Progenitor cell of endocrine pancreas (in vitro differentiated cells): ENCODE results near the gene CLASRP. TPM values are rescaled to one million over a fixed set of nuclear protein-coding genes. Genes with fewer than 3 reads are reported as not detected.
"Not testable (repeated sequence)": the region's sequence is repeated elsewhere in the genome, so short reads cannot be mapped to it uniquely, and the experiment has no call there.

Source experiments
- DNase-seq: peaks from one replicate; pipeline ENCODE4 v3.0.0; 2021; ENCODE audit warnings: low spot score; ENCODE audit not compliant: unreplicated experiment
- H3K27ac Mint-ChIP-seq: 2 replicates; pipeline ENCODE4 v1.8.0; 2021; ENCODE audit warnings: mild to moderate bottlenecking, moderate library complexity, mixed read lengths
- H3K27me3 Mint-ChIP-seq: 2 replicates; pipeline ENCODE4 v1.8.0; 2021; ENCODE audit warnings: mixed read lengths
- H3K36me3 Mint-ChIP-seq: 2 replicates; pipeline ENCODE4 v1.8.0; 2022; ENCODE audit warnings: mixed read lengths; ENCODE audit not compliant: insufficient read depth
- H3K4me1 Mint-ChIP-seq: 2 replicates; pipeline ENCODE4 v1.8.0; 2021; ENCODE audit warnings: low read depth, mixed read lengths
- H3K4me3 Mint-ChIP-seq: 2 replicates; pipeline ENCODE4 v1.8.0; 2021; ENCODE audit warnings: low read depth, mild to moderate bottlenecking, moderate library complexity, mixed read lengths
- H3K9me3 Mint-ChIP-seq: 2 replicates; pipeline ENCODE4 v1.8.0; 2021; ENCODE audit warnings: low read depth, mixed read lengths
- CTCF ChIP-seq: fragments of 200-600 bp; sonication (generic); IDR thresholded peaks from one replicate; pipeline ENCODE4 v1.5.0; 2021; ENCODE audit warnings: antibody characterized with exemption, mild to moderate bottlenecking; ENCODE audit not compliant: unreplicated experiment
- total RNA-seq: library from RNA; stranded (reverse); gene quantifications from 2 replicates; pipeline ENCODE4 v1.2.1, GENCODE V29; 2021

Gene CLASRP
- total RNA-seq, 1 donor from 2014 or later = 111 TPM

DNA sequence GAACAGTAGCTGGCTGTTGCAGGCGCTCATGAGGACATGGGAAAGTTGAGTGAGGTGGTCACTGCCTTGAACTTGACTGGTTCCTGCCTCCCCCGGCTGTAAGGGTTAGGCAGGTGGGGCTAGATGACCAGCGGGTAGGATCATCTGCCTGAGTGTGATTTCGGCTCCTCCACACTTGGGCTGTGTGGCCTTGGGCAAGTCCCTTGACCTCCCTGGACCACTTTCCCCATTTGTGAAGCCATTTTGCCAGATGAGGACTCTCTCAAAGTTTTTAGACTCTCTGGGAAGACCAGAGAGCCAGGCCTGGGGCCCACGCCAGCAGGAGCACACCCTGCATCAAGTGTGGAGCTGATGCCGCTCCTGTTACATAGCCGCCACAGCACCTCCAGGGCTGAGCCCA lies 63.6 kb downstream of the CLASRP start:
- Mint-ChIP-seq H3K9me3 (no peaks in the 10 kb centered on the region), H3K27me3 (no peaks in the 10 kb centered on the region), H3K4me1 (peaks cover 40% of the 10 kb centered on the region), H3K27ac (no peak overlapping the region), H3K4me3 (no peak overlapping the region), H3K36me3 (no peaks in the 10 kb centered on the region)
- no peak for TF ChIP-seq CTCF
- no peak for DNase-seq

GRCh38 chr19:45103156-45103507 lies 64.3 kb downstream of the CLASRP start:
- Mint-ChIP-seq H3K27ac (no peak overlapping the region), H3K9me3 (no peaks in the 10 kb centered on the region), H3K4me1 (peaks cover 35% of the 10 kb centered on the region), H3K4me3 (no peak overlapping the region), H3K27me3 (no peaks in the 10 kb centered on the region), H3K36me3 (no peaks in the 10 kb centered on the region)
- no peak for DNase-seq
- no peak for TF ChIP-seq CTCF

- H3K4me1 Mint-ChIP-seq = peaks cover 33% of the 10 kb centered on the region
- H3K36me3 Mint-ChIP-seq = no peaks in the 10 kb centered on the region
- DNase-seq = no peak
- no peak overlapping the region for H3K4me3 Mint-ChIP-seq
- no peaks in the 10 kb centered on the region for H3K27me3 Mint-ChIP-seq
- H3K9me3 Mint-ChIP-seq = no peaks in the 10 kb centered on the region
- H3K27ac Mint-ChIP-seq = peak overlapping the region; percentile 90
- TF ChIP-seq CTCF = peak; percentile 38
Observed at GRCh38 chr19:45103508-45104319, 64.9 kb downstream of the CLASRP start.

DNA sequence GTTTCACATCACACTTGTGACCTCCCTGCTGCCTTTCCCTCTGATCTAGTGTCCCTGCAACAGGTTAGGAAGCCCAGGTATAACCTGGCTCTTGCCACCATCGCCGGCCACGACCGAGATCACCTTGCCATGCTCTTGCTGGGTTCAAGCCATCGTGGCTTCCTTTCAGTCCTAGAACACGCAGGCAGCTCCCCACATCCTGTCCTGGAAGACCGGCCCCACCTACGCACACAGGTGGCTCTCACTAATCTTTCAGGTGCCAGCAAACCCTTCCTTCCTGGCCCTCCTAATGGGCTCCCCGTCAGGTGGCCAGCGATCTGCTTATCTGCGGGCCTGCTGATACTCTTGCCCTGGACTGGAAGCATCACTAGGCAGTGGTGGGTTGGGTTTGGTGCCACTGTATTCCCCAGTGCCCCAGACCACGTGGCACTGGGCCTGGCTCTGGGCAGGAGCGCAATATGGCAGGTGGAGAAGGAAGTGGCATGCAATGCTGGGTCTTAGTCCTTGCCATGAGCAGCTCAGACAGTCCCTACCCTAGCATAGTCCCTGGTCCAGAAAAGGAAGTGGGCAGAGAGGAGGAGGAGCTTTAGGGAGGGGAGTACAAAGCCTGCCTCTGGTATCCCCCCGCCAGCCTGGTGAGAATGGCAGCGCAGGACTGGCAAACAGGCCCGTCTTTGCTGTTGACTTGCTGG lies 66.0 kb downstream of the CLASRP start:
- H3K36me3 Mint-ChIP-seq = no peaks in the 10 kb centered on the region
- no peak overlapping the region for H3K4me3 Mint-ChIP-seq
- H3K27ac Mint-ChIP-seq = peak overlapping the region; percentile 90
- H3K9me3 Mint-ChIP-seq = no peaks in the 10 kb centered on the region
- H3K27me3 Mint-ChIP-seq = no peaks in the 10 kb centered on the region
- no peak for TF ChIP-seq CTCF
- peaks cover 27% of the 10 kb centered on the region for H3K4me1 Mint-ChIP-seq
- no peak for DNase-seq

DNA sequence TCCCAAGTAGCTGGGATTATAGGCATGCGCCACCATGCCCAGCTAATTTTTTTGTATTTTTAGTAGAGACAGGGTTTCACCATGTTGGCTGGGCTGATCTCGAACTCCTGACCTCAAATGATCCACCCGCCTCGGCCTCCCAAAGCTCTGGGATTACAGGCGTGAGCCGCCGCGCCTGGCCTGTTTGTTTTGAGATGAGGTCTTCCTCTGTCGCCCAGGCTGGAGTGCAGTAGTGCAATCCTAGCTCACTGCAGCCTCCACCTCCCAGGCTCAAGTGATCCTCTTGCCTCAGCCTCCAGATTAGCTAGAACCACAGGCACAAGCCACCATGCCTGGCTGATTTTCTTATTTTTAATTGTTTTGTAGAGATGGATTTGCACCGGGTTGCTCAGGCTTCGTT lies 67.5 kb downstream of the CLASRP start:
- H3K36me3 Mint-ChIP-seq, DNase-seq, H3K27ac Mint-ChIP-seq, H3K4me3 Mint-ChIP-seq, H3K9me3 Mint-ChIP-seq, H3K27me3 Mint-ChIP-seq: not testable (repeated sequence)
- peaks cover 24% of the 10 kb centered on the region for H3K4me1 Mint-ChIP-seq
